Natural killer cell (primary cell): ENCODE data around the gene GULP1. TPM values are rescaled to one million over a fixed set of nuclear protein-coding genes. Genes with fewer than 3 reads are reported as not detected.

Source experiments
- ATAC-seq, 3 donors: fragments of 150-1000 bp in 2 of 3; fragments of 200-7000 bp in 1 of 3; cut with Tn5 transposase; 1 replicate in 1 of 3; 2 replicates in 2 of 3; pipeline ENCODE4 v1.10.0; 2021; ENCODE audit warnings: mild to moderate bottlenecking in 2 of 3, moderate library complexity in 2 of 3
- DNase-seq, 2 donors: peaks; one replicate each; pipeline versions ENCODE4 v3.0.0 to v3.0.0-alpha.2; 2013 to 2021; ENCODE audit warnings: mixed read lengths in 1 of 2
- H3K27ac ChIP-seq: one replicate; pipeline ENCODE4 v1.5.1; 2013; ENCODE audit warnings: mild to moderate bottlenecking, low read length
- H3K27me3 ChIP-seq: one replicate; pipeline ENCODE4 v1.6.1; 2013; ENCODE audit warnings: low read length; ENCODE audit not compliant: control insufficient read depth, insufficient read depth
- H3K36me3 ChIP-seq: one replicate; pipeline ENCODE4 v1.6.1; 2013; ENCODE audit warnings: low read length; ENCODE audit not compliant: control insufficient read depth, insufficient read depth
- H3K4me1 ChIP-seq: one replicate; pipeline ENCODE4 v1.6.1; 2013; ENCODE audit warnings: low read length; ENCODE audit not compliant: control insufficient read depth, insufficient read depth
- H3K4me3 ChIP-seq: one replicate; pipeline ENCODE4 v1.5.1; 2013; ENCODE audit warnings: low read length
- H3K9me3 ChIP-seq: one replicate; pipeline ENCODE4 v1.6.1; 2013; ENCODE audit warnings: low read length; ENCODE audit not compliant: control insufficient read depth, insufficient read depth
- H3K27ac Mint-ChIP-seq, 2 donors: one replicate each; pipeline ENCODE4 v1.8.0; 2022; ENCODE audit warnings: mild to moderate bottlenecking in 2 of 2, mixed read lengths in 2 of 2, moderate library complexity in 1 of 2
- H3K27me3 Mint-ChIP-seq, 2 donors: one replicate each; pipeline ENCODE4 v1.8.0; 2022; ENCODE audit warnings: low read depth in 2 of 2, mixed read lengths in 2 of 2
- H3K36me3 Mint-ChIP-seq: one replicate; pipeline ENCODE4 v1.8.0; 2022; ENCODE audit warnings: mixed read lengths
- H3K4me1 Mint-ChIP-seq, 2 donors: one replicate each; pipeline ENCODE4 v1.8.0; 2022; ENCODE audit warnings: mixed read lengths in 2 of 2
- H3K4me3 Mint-ChIP-seq: one replicate; pipeline ENCODE4 v1.8.0; 2022; ENCODE audit warnings: mild to moderate bottlenecking, moderate library complexity, mixed read lengths
- H3K9me3 Mint-ChIP-seq, 2 donors: one replicate each; pipeline ENCODE4 v1.8.0; 2022; ENCODE audit warnings: mixed read lengths in 2 of 2
- CTCF ChIP-seq: fragments of 200-600 bp; IDR thresholded peaks from one replicate; pipeline ENCODE4 v1.8.0; 2022; ENCODE audit warnings: antibody characterized with exemption
- WGBS: methylation state at CpG from one replicate; pipeline ENCODE4 v1.1.7; 2013; ENCODE audit warnings: missing lambda C conversion rate; ENCODE audit not compliant: insufficient coverage; 5-methylcytosine and 5-hydroxymethylcytosine counted together
- intact Hi-C: fragments of 100-400 bp; cut with micrococcal nuclease; formaldehyde crosslinking; loops from one replicate; pipeline ENCODE4 v1.14.2; 2022
- total RNA-seq, 4 donors: library from RNA; stranded (reverse); fragments of 120-200 nt in 1 of 4; gene quantifications; one replicate each; pipeline versions ENCODE4 v1.2.3 to v1.2.4, GENCODE V29; 2013 to 2022

The GULP1 gene
- total RNA-seq, 3 donors from 2014 or later (not counting 1 experiment from before 2014, with no cell fraction given), result not detected

GRCh38 chr2:188577231-188577630, 285.6 kb downstream of the GULP1 start:
- Mint-ChIP-seq H3K36me3 (peaks cover 10% of the 10 kb centered on the region), H3K4me3 (no peak overlapping the region), H3K27me3 (no peaks in the 10 kb centered on the region), H3K4me1 (no peaks in the 10 kb centered on the region), H3K27ac (no peak overlapping the region), H3K9me3 (peaks cover 8 to 14% of the 10 kb centered on the region in 2 donors)
- no peak for TF ChIP-seq CTCF
- no peaks in the 10 kb centered on the region for H3K27me3 ChIP-seq
- DNase-seq (no peak), ATAC-seq (no peak)
- no peak overlapping the region for H3K27ac ChIP-seq
- no peak overlapping the region for H3K4me3 ChIP-seq
- intact Hi-C loops, result no loop called here
- H3K4me1 ChIP-seq, result no peaks in the 10 kb centered on the region
- WGBS, result 63% methylated on average over 1 of the region's 2 CpGs
- H3K36me3 ChIP-seq, result no peaks in the 10 kb centered on the region
- H3K9me3 ChIP-seq, result no peaks in the 10 kb centered on the region

GRCh38 chr2:188580738-188581137, 289.1 kb downstream of the GULP1 start:
- no peak overlapping the region for H3K4me3 Mint-ChIP-seq
- ATAC-seq (no peak), DNase-seq (no peak)
- H3K4me3 ChIP-seq, result no peak overlapping the region
- H3K36me3 Mint-ChIP-seq, result peaks cover under 1% of the 10 kb centered on the region
- H3K27ac ChIP-seq, result no peak overlapping the region
- intact Hi-C loops, result no loop called here
- H3K27me3 ChIP-seq, result no peaks in the 10 kb centered on the region
- no peak for TF ChIP-seq CTCF
- H3K27me3 Mint-ChIP-seq, result no peaks in the 10 kb centered on the region
- WGBS, result 96% methylated on average over 5 of the region's 5 CpGs
- H3K27ac Mint-ChIP-seq, result no peak overlapping the region
- peaks cover 5 to 12% of the 10 kb centered on the region in 2 donors for H3K9me3 Mint-ChIP-seq
- no peaks in the 10 kb centered on the region for H3K9me3 ChIP-seq
- no peaks in the 10 kb centered on the region for H3K4me1 ChIP-seq
- H3K4me1 Mint-ChIP-seq, result no peaks in the 10 kb centered on the region
- H3K36me3 ChIP-seq, result no peaks in the 10 kb centered on the region

GRCh38 chr2:188582211-188582610, 290.5 kb downstream of the GULP1 start:
- DNase-seq (no peak), ATAC-seq (no peak)
- H3K4me3 ChIP-seq, result no peak overlapping the region
- Mint-ChIP-seq H3K27me3 (no peaks in the 10 kb centered on the region), H3K36me3 (no peaks in the 10 kb centered on the region), H3K4me1 (no peaks in the 10 kb centered on the region), H3K4me3 (no peak overlapping the region), H3K27ac (no peak overlapping the region), H3K9me3 (peaks cover 5 to 12% of the 10 kb centered on the region in 2 donors)
- H3K27ac ChIP-seq, result no peak overlapping the region
- H3K27me3 ChIP-seq, result no peaks in the 10 kb centered on the region
- TF ChIP-seq CTCF, result no peak
- no peaks in the 10 kb centered on the region for H3K36me3 ChIP-seq
- WGBS, result 80% methylated on average over 2 of the region's 2 CpGs
- intact Hi-C loops, result no loop called here
- no peaks in the 10 kb centered on the region for H3K4me1 ChIP-seq
- H3K9me3 ChIP-seq, result no peaks in the 10 kb centered on the region

- H3K9me3 Mint-ChIP-seq, result peaks cover 2 to 5% of the 10 kb centered on the region in 2 donors
- ATAC-seq (no peak), DNase-seq (no peak)
- no peaks in the 10 kb centered on the region for H3K9me3 ChIP-seq
- TF ChIP-seq CTCF, result no peak
- H3K4me3 ChIP-seq, result no peak overlapping the region
- H3K27me3 ChIP-seq, result no peaks in the 10 kb centered on the region
- H3K27me3 Mint-ChIP-seq, result no peaks in the 10 kb centered on the region
- no peaks in the 10 kb centered on the region for H3K36me3 Mint-ChIP-seq
- intact Hi-C loops, result no loop called here
- no peaks in the 10 kb centered on the region for H3K4me1 Mint-ChIP-seq
- H3K4me3 Mint-ChIP-seq, result no peak overlapping the region
- no peak overlapping the region for H3K27ac Mint-ChIP-seq
- H3K36me3 ChIP-seq, result no peaks in the 10 kb centered on the region
- no peaks in the 10 kb centered on the region for H3K4me1 ChIP-seq
- H3K27ac ChIP-seq, result no peak overlapping the region
Measured at GRCh38 chr2:188588235-188588634, 296.6 kb downstream of the GULP1 start.
